Measurements from ENCODE around the gene YARS1.

YARS1 gene

DNA sequence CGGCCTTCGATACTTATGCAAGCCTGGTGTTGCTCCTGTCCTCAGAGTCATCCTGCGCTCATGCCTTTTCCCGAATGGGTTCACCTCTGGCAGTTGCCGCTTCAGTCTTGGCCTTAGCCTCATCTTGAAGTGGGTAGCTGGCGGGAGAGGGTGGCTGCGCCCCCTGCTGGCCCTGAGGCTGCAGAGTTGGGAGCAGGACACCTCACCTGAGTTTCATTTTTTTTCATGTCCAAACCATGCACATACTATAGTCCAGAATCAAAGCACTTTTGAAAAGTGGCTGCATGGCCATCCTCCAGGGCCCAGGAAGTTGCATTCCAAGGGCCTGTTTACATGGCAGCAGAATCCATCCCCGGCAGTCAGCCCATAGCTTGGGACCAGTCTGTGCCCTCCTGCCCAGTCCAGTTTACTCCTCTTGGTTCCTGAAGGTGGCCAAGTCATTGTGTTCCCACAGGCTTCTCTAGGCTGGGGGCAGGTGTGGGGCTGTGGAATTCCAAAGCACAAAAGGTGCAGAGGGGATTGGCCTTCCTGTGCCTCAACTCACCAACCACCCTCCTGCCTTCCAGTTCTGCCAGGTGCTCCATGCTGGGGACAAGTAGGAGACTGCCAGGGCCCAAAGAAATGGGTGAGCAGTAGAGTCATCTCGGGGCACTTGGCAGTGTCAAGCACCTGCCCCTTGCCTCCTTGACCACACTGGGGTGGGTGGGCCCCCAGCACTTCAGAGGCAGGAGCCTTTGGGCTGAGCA is 44.0 kb downstream of the YARS1 start:
- TF ChIP-seq, protein P1, sequence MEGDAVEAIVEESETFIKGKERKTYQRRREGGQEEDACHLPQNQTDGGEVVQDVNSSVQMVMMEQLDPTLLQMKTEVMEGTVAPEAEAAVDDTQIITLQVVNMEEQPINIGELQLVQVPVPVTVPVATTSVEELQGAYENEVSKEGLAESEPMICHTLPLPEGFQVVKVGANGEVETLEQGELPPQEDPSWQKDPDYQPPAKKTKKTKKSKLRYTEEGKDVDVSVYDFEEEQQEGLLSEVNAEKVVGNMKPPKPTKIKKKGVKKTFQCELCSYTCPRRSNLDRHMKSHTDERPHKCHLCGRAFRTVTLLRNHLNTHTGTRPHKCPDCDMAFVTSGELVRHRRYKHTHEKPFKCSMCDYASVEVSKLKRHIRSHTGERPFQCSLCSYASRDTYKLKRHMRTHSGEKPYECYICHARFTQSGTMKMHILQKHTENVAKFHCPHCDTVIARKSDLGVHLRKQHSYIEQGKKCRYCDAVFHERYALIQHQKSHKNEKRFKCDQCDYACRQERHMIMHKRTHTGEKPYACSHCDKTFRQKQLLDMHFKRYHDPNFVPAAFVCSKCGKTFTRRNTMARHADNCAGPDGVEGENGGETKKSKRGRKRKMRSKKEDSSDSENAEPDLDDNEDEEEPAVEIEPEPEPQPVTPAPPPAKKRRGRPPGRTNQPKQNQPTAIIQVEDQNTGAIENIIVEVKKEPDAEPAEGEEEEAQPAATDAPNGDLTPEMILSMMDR (IDR thresholded peaks at IDR 0.05) = peak; percentile 79
- Histone ChIP-seq H3K27ac (no peak overlapping the region), H3K4me3 (ENCODE audit: low read depth, low read length) (no peak overlapping the region), H3K27me3 (ENCODE audit: control insufficient read depth, insufficient read depth, low read length) (no peaks in the 10 kb centered on the region), H3K9me3 (ENCODE audit: control insufficient read depth, low read length) (no peaks in the 10 kb centered on the region), H3K4me2 (ENCODE audit: low read length) (no peak overlapping the region), H3K36me3 (ENCODE audit: control insufficient read depth, insufficient read depth, low read length) (no peaks in the 10 kb centered on the region), H2AFZ (no peak overlapping the region), H3K9ac (no peak overlapping the region), H3K4me1 (no peaks in the 10 kb centered on the region), H3K79me2 (no peaks in the 10 kb centered on the region)

DNA sequence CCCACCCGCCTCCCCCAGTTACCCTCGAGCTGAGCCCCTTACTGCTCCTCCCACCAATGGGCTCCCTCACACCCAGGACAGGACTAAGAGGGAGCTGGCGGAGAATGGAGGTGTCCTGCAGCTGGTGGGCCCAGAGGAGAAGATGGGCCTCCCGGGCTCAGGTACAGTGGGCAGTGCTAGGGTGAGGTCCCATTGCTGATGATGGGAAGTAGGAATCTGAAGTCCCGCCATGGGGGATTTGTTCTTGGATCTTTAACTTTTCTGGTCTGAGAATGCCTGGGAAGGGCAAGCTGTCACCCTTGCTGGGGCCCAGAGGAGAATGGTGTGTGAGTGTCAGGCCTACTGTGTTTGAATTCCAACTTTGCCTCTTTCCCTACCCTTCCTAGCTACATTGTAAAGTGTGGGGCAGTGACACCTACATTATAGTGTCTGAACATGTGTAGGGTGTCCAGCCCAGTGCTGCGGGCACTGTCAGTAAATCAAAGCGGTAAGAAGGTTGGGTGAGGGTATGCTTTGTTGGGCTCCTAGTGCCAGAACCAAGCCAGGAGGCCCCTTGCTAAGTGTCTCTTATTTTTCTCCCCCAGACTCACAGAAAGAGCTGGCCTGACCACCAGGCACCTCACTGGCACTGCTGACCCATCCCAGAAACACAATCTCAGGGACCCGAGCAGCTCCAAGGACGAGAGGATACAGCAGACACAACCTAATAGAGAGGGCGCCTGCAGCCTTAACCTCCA is 44.7 kb downstream of the YARS1 start:
- no peaks in the 10 kb centered on the region for H3K27me3 ChIP-seq (ENCODE audit: control insufficient read depth, insufficient read depth, low read length)
- H3K9ac ChIP-seq = no peak overlapping the region
- no peak overlapping the region for H3K4me2 ChIP-seq (ENCODE audit: low read length)
- TF ChIP-seq, protein P1 (IDR thresholded peaks at IDR 0.05) = no peak
- no peak overlapping the region for H2AFZ ChIP-seq
- H3K4me3 ChIP-seq (ENCODE audit: low read depth, low read length) = no peak overlapping the region
- H3K9me3 ChIP-seq (ENCODE audit: control insufficient read depth, low read length) = no peaks in the 10 kb centered on the region
- no peaks in the 10 kb centered on the region for H3K79me2 ChIP-seq
- H3K36me3 ChIP-seq (ENCODE audit: control insufficient read depth, insufficient read depth, low read length) = no peaks in the 10 kb centered on the region
- peaks cover 4% of the 10 kb centered on the region for H3K4me1 ChIP-seq
- no peak overlapping the region for H3K27ac ChIP-seq

DNA sequence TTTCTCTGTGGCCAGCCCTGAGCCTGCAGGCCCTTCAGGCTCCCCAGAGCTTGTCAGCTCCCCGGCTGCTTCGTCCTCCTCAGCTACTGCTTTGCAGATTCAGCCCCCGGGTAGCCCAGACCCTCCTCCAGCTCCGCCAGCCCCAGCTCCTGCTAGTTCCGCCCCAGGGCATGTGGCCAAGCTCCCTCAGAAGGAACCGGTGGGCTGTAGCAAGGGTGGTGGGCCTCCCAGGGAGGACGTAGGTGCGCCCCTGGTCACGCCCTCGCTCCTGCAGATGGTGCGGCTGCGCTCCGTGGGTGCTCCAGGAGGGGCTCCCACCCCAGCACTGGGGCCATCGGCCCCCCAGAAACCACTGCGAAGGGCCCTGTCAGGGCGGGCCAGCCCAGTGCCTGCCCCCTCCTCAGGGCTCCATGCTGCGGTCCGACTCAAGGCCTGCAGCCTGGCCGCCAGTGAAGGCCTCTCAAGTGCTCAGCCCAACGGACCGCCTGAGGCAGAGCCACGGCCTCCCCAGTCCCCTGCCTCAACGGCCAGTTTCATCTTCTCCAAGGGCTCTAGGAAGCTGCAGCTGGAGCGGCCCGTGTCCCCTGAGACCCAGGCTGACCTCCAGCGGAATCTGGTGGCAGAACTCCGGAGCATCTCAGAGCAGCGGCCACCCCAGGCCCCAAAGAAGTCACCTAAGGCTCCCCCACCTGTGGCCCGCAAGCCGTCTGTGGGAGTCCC is 45.4 kb downstream of the YARS1 start:
- Histone ChIP-seq H3K4me1 (peaks cover 8% of the 10 kb centered on the region), H3K4me3 (ENCODE audit: low read depth, low read length) (no peak overlapping the region), H3K9me3 (ENCODE audit: control insufficient read depth, low read length) (no peaks in the 10 kb centered on the region), H3K27ac (no peak overlapping the region), H3K36me3 (ENCODE audit: control insufficient read depth, insufficient read depth, low read length) (no peaks in the 10 kb centered on the region), H3K9ac (no peak overlapping the region), H3K27me3 (ENCODE audit: control insufficient read depth, insufficient read depth, low read length) (no peaks in the 10 kb centered on the region), H3K79me2 (no peaks in the 10 kb centered on the region), H3K4me2 (ENCODE audit: low read length) (no peak overlapping the region), H2AFZ (no peak overlapping the region)
- TF ChIP-seq, protein P1 (IDR thresholded peaks at IDR 0.05) = no peak

DNA sequence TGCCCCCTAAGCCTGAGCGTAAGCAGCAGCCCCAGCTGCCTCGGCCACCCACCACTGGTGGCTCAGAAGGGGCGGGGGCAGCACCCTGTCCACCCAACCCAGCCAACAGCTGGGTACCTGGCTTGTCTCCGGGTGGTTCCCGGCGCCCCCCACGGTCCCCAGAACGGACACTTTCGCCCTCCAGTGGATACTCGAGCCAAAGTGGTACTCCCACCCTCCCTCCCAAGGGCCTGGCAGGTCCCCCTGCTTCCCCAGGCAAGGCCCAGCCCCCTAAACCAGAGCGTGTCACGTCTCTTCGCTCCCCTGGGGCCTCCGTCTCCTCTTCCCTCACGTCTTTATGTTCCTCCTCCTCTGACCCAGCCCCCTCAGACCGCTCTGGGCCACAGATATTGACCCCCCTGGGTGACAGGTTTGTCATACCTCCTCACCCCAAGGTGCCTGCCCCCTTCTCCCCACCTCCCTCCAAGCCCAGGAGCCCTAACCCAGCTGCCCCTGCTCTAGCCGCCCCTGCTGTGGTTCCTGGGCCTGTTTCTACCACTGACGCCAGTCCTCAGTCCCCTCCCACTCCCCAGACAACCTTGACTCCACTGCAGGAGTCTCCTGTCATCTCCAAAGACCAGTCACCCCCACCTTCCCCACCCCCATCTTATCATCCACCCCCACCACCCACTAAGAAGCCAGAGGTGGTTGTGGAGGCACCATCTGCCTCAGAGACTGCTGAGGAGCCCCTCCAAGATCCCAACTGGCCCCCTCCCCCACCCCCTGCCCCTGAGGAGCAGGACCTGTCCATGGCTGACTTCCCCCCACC is 46.2 kb downstream of the YARS1 start:
- H3K9me3 ChIP-seq (ENCODE audit: control insufficient read depth, low read length) = no peaks in the 10 kb centered on the region
- H3K27me3 ChIP-seq (ENCODE audit: control insufficient read depth, insufficient read depth, low read length) = no peaks in the 10 kb centered on the region
- no peaks in the 10 kb centered on the region for H3K36me3 ChIP-seq (ENCODE audit: control insufficient read depth, insufficient read depth, low read length)
- H3K4me3 ChIP-seq (ENCODE audit: low read depth, low read length) = no peak overlapping the region
- H3K79me2 ChIP-seq = no peaks in the 10 kb centered on the region
- H3K9ac ChIP-seq = no peak overlapping the region
- no peak overlapping the region for H3K27ac ChIP-seq
- H2AFZ ChIP-seq = no peak overlapping the region
- no peak overlapping the region for H3K4me2 ChIP-seq (ENCODE audit: low read length)
- TF ChIP-seq, protein P1 (IDR thresholded peaks at IDR 0.05) = no peak
- H3K4me1 ChIP-seq = peaks cover 12% of the 10 kb centered on the region

Measured in parathyroid adenoma (tissue), 2 donors.